ENCODE measurements around the gene DTX1. TPM values are rescaled to one million over a fixed set of nuclear protein-coding genes. Genes with fewer than 3 reads are reported as not detected.

DTX1 gene
- total and polyA plus RNA-seq, 2 of the 13 experiments (the other 11 are each of a cell fraction or from before 2014, with no cell fraction given) = not detected

DNA sequence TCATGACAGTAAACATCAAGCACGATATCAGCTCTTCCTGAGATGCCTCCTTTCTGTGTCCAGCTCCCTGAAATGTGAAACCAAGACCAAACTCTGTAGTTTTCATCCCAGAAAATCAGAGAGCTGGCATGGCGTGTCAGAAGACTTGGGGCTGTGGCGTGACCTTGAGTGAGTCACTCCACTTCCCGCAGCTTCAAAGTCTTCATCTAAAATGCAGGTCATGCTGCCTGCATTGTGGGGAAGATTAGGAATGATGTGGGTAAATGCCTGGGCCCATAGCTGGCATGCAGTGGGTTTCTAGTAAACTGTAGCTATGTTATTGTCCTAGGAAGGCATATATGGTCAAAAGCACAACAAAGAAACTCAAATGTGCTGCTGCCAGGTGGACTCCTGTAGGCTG is 49.4 kb upstream of the DTX1 start:
- peaks cover 2 to 30% of the 10 kb centered on the region in 2 experiments; a peak in 2 of 5 replicates for H3K27me3 ChIP-seq (ENCODE audit: control insufficient read depth in 1 of 2, insufficient read depth in 2 of 2, low read length in 2 of 2)
- ChIA-PET CTCF (ENCODE audit: low intra/inter-chr PET ratio, low total read pairs) (no interaction called here), POLR2A (no interaction called here)
- no TSS peak for BruUV-seq (replicated peaks)
- no peak for FAIRE-seq
- H3K4me3 ChIP-seq (replicated peaks in 1 of 3; ENCODE audit: insufficient read depth in 1 of 3, low read depth in 2 of 3, low read length in 3 of 3) = no peak overlapping the region
- no peaks in the 10 kb centered on the region for H3K9me3 ChIP-seq (ENCODE audit: low read length)
- H3K36me3 ChIP-seq (replicated peaks in 1 of 2; ENCODE audit: control insufficient read depth in 1 of 2, insufficient read depth in 2 of 2, low read length in 2 of 2) = no peaks in the 10 kb centered on the region
- in situ Hi-C loops (cut with HindIII; ENCODE audit: extremely low pct_ligation_motif_present, low pct_unique_long_range_greater_than_20kb) (no loop called here), intact Hi-C loops (cut with micrococcal nuclease; ENCODE audit: unreplicated experiment) (no loop called here)
- WGBS (ENCODE audit: low lambda C conversion rate) = 0% methylated on average over 4 of the region's 4 CpGs
- H3K79me2 ChIP-seq (ENCODE audit: insufficient read depth, low read length) = no peaks in the 10 kb centered on the region
- no peak overlapping the region for H3K9ac ChIP-seq (ENCODE audit: insufficient read depth, low read depth, low read length)
- ATAC-seq = no peak
- H3K4me1 ChIP-seq (ENCODE audit: insufficient read depth, low read length) = peaks cover 6% of the 10 kb centered on the region
- no peak overlapping the region for H2AFZ ChIP-seq (ENCODE audit: low read length)
- H4K20me1 ChIP-seq (ENCODE audit: insufficient read depth, low read length) = no peaks in the 10 kb centered on the region
- TF ChIP-seq SPEN (CRISPR knock-in tag; IDR thresholded peaks at IDR 0.05; ENCODE audit: low read depth) (no peak), FOSL2 (CRISPR knock-in tag; IDR thresholded peaks at IDR 0.05) (peak; percentile 60)
- H3K4me2 ChIP-seq (ENCODE audit: low read depth, low read length) = no peak overlapping the region
- H3K27ac ChIP-seq (ENCODE audit: extremely low read length, insufficient read depth, low read length) = no peak overlapping the region
- peak; percentile 41 for DNase-seq (ENCODE audit: low spot score)

DNA sequence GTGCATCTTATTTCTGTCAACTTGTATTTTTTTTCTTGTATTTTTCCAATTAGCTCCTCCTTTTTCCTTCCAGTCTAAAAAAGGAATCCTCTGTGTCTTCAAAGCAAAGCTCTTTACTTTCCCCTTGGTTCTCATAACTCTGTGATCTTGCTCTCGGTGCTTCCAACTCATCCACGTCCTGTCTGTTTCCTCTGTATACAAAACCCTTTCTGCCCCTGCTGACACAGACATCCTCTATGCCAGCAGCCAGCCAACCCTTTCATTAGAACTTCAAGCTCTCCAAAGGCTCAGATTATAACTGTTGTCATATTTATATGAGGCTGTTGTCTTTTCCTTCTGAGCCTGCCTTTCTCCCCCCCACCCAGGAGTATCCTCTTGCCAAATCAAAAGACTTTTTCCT is 45.8 kb upstream of the DTX1 start:
- in situ Hi-C loops (cut with HindIII; ENCODE audit: extremely low pct_ligation_motif_present, low pct_unique_long_range_greater_than_20kb) (no loop called here), intact Hi-C loops (cut with micrococcal nuclease; ENCODE audit: unreplicated experiment) (no loop called here)
- ChIA-PET POLR2A (no interaction called here), CTCF (ENCODE audit: low intra/inter-chr PET ratio, low total read pairs) (no interaction called here)
- no peak overlapping the region for H3K27ac ChIP-seq (ENCODE audit: extremely low read length, insufficient read depth, low read length)
- BruUV-seq (replicated peaks) = no TSS peak
- WGBS (ENCODE audit: low lambda C conversion rate) = 5% methylated on average over 2 of the region's 2 CpGs
- DNase-seq (ENCODE audit: low spot score) = no peak
- H3K4me3 ChIP-seq (replicated peaks in 1 of 3; ENCODE audit: insufficient read depth in 1 of 3, low read depth in 2 of 3, low read length in 3 of 3) = no peak overlapping the region
- H3K9me3 ChIP-seq (ENCODE audit: low read length) = no peaks in the 10 kb centered on the region
- no peak for FAIRE-seq
- H3K4me1 ChIP-seq (ENCODE audit: insufficient read depth, low read length) = no peaks in the 10 kb centered on the region
- H3K36me3 ChIP-seq (replicated peaks in 1 of 2; ENCODE audit: control insufficient read depth in 1 of 2, insufficient read depth in 2 of 2, low read length in 2 of 2) = no peaks in the 10 kb centered on the region
- peaks cover 2 to 32% of the 10 kb centered on the region in 2 experiments; a peak in 3 of 5 replicates for H3K27me3 ChIP-seq (ENCODE audit: control insufficient read depth in 1 of 2, insufficient read depth in 2 of 2, low read length in 2 of 2)
- no peak overlapping the region for H3K9ac ChIP-seq (ENCODE audit: insufficient read depth, low read depth, low read length)
- ATAC-seq = no peak
- no peak overlapping the region for H3K4me2 ChIP-seq (ENCODE audit: low read depth, low read length)
- H4K20me1 ChIP-seq (ENCODE audit: insufficient read depth, low read length) = no peaks in the 10 kb centered on the region
- H2AFZ ChIP-seq (ENCODE audit: low read length) = no peak overlapping the region
- no peaks in the 10 kb centered on the region for H3K79me2 ChIP-seq (ENCODE audit: insufficient read depth, low read length)
- TF ChIP-seq PHF8 (CRISPR knock-in tag; IDR thresholded peaks at IDR 0.05) (no peak), DBP (CRISPR knock-in tag; IDR thresholded peaks at IDR 0.05; ENCODE audit: not compliant biosample characterization) (no peak), ATM (IDR thresholded peaks at IDR 0.05; ENCODE audit: borderline replicate concordance) (no peak), HOXD1 (CRISPR knock-in tag; IDR thresholded peaks at IDR 0.05) (no peak), ZBTB26 (CRISPR knock-in tag; IDR thresholded peaks at IDR 0.05; ENCODE audit: borderline replicate concordance) (no peak), THAP9 (CRISPR knock-in tag; IDR thresholded peaks at IDR 0.05; ENCODE audit: borderline replicate concordance) (no peak)
- TF ChIP-seq, protein P1, sequence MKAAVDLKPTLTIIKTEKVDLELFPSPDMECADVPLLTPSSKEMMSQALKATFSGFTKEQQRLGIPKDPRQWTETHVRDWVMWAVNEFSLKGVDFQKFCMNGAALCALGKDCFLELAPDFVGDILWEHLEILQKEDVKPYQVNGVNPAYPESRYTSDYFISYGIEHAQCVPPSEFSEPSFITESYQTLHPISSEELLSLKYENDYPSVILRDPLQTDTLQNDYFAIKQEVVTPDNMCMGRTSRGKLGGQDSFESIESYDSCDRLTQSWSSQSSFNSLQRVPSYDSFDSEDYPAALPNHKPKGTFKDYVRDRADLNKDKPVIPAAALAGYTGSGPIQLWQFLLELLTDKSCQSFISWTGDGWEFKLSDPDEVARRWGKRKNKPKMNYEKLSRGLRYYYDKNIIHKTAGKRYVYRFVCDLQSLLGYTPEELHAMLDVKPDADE (CRISPR knock-in tag; IDR thresholded peaks at IDR 0.05) = no peak

Data from HepG2 (cell line).